RWPE2 (cell line): ENCODE measurements around the gene PPP1CB.

Experiments used
- ATAC-seq: fragments of 200-7000 bp; cut with Tn5 transposase; 3 replicates; pipeline ENCODE4 v1.9.1; 2021; ENCODE audit warnings: low read depth
- DNase-seq: peaks from one replicate; pipeline ENCODE4 v3.0.0-alpha.2; 2020; ENCODE audit warnings: low spot score
- H3K27ac ChIP-seq: fragments of 450-650 bp; 2 replicates; pipeline ENCODE4 v1.5.1; 2017; ENCODE audit warnings: mild to moderate bottlenecking; ENCODE audit not compliant: poor library complexity, severe bottlenecking
- H3K27me3 ChIP-seq: fragments of 250-450 bp; sonication (Bioruptor Pico); 2 replicates; pipeline ENCODE4 v1.5.1; 2021; ENCODE audit warnings: mild to moderate bottlenecking, moderate library complexity; ENCODE audit not compliant: insufficient read depth, poor library complexity, severe bottlenecking
- H3K36me3 ChIP-seq: fragments of 250-450 bp; sonication (Bioruptor Pico); 2 replicates; pipeline ENCODE4 v1.5.1; 2020; ENCODE audit warnings: low read depth, mild to moderate bottlenecking, moderate library complexity
- H3K4me1 ChIP-seq: fragments of 250-450 bp; sonication (Bioruptor Pico); 2 replicates; pipeline ENCODE4 v1.5.1; 2021; ENCODE audit warnings: mild to moderate bottlenecking, moderate library complexity; ENCODE audit not compliant: insufficient read depth, poor library complexity, severe bottlenecking
- H3K4me3 ChIP-seq: fragments of 250-450 bp; sonication (Bioruptor Pico); 2 replicates; pipeline ENCODE4 v1.5.1; 2021; ENCODE audit warnings: mild to moderate bottlenecking, moderate library complexity; ENCODE audit not compliant: severe bottlenecking
- H3K9me3 ChIP-seq: fragments of 250-450 bp; sonication (Bioruptor Pico); 2 replicates; pipeline ENCODE4 v1.5.1; 2021; ENCODE audit warnings: mild to moderate bottlenecking, moderate library complexity; ENCODE audit not compliant: severe bottlenecking
- CTCF ChIP-seq: fragments of 450-650 bp; IDR thresholded peaks from one replicate; pipeline ENCODE4 v1.5.1; 2017; ENCODE audit warnings: mild to moderate bottlenecking, moderate library complexity; ENCODE audit not compliant: poor library complexity, severe bottlenecking

The PPP1CB gene

DNA sequence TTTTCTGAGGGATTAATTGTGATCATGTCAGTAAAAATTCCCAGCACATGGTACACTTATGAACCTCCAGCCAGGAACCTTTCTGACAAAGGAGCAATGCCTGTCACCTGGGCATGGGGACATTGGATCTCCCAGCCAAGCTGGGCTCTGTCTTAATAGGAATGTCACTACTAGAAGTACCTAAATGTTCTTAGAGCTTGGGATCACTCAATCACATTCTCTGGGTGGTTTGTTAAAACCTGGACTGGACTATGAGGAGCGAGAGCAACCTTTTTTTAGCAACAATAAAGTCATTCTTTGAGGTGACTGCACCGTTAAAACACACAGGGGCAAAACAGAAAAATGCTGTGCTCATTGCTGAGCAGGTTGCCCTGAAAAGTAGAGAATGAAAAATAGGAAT is 6.4 kb upstream of the PPP1CB start:
- no peak for TF ChIP-seq CTCF
- Histone ChIP-seq H3K4me3 (no peak overlapping the region), H3K9me3 (no peaks in the 10 kb centered on the region), H3K27me3 (no peaks in the 10 kb centered on the region), H3K27ac (no peak overlapping the region), H3K4me1 (no peaks in the 10 kb centered on the region), H3K36me3 (no peaks in the 10 kb centered on the region)
- ATAC-seq, result no peak
- DNase-seq, result no peak

DNA sequence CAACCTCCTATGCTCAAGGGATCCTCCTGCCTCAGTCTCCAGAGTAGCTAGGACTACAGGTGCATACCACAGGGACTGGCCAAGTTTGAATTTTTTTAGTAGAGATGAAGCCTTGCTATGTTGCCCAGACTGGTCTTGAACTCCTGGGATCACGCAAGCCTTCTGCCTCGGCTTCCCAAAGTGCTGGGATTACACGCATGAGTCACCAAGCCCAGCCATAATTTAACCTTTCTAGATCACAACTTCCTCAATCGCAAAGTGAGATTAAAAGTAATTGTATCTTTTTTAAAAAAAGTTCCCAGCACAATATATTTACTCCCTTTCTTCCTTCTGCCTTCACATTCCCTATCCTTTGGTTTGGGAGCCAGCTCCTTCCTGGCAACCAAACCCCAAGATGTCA is 5.8 kb upstream of the PPP1CB start:
- Histone ChIP-seq H3K4me3 (no peak overlapping the region), H3K9me3 (no peaks in the 10 kb centered on the region), H3K4me1 (no peaks in the 10 kb centered on the region), H3K27me3 (no peaks in the 10 kb centered on the region), H3K36me3 (no peaks in the 10 kb centered on the region), H3K27ac (no peak overlapping the region)
- DNase-seq, result no peak
- no peak for TF ChIP-seq CTCF
- ATAC-seq, result no peak

DNA sequence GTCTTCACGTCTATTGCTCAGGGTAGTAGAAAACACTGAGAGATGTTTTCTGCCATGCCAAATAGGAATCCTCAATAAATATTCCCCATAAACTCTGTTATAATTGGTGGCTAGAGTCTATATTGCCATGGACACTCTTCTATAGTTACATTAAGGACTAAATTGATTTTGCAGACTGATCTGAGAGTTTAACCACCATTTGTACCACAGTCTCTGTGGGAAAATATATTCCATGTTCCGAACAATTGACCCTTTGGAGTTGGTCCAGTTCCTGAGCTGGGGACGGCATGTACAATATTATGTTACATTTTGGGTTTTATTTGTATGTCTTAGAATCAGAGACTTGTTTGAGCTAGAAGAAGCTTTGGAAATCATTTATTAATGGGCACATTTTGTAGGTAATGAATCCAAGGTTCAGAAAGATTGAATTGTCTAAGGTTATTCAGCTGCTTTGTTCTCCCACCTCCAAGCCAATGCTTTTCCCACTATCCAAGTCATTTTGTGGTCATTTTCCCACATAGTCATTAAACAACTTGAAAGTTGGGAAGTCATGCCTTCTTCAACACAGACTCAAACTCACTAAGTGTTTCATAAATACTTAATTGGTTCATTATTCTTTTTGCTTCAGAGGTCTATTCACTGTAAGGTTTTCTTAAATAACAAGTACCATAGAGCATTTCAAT is 5.1 kb upstream of the PPP1CB start:
- TF ChIP-seq CTCF, result no peak
- DNase-seq (no peak), ATAC-seq (no peak)
- Histone ChIP-seq H3K27me3 (no peaks in the 10 kb centered on the region), H3K27ac (no peak overlapping the region), H3K9me3 (no peaks in the 10 kb centered on the region), H3K4me1 (no peaks in the 10 kb centered on the region), H3K36me3 (no peaks in the 10 kb centered on the region), H3K4me3 (no peak overlapping the region)

DNA sequence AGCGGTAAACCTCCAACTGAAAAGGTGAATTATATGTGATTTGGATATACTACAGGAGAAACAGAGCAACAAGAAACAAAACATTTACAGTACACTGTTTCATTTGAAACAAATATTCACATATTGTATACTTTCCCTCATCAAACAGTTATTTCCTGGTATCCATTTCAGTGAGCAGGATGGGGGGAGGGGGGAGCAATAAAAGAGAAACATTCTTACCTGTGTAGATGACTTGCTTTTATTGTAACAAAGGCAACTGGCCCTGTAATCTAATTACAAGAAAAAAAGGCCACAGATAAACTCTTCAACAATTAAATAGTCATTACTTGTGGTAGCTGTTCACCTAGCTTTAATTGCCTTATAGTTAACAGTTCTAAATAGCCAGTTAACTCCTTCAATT is 3.9 kb upstream of the PPP1CB start:
- H3K4me1 ChIP-seq, result no peaks in the 10 kb centered on the region
- DNase-seq, result no peak
- ATAC-seq, result no peak
- H3K36me3 ChIP-seq, result peaks cover 3% of the 10 kb centered on the region; the same call in 1 of the 2 replicates
- no peak for TF ChIP-seq CTCF
- no peak overlapping the region for H3K4me3 ChIP-seq
- no peaks in the 10 kb centered on the region for H3K9me3 ChIP-seq
- no peaks in the 10 kb centered on the region for H3K27me3 ChIP-seq
- H3K27ac ChIP-seq, result no peak overlapping the region

DNA sequence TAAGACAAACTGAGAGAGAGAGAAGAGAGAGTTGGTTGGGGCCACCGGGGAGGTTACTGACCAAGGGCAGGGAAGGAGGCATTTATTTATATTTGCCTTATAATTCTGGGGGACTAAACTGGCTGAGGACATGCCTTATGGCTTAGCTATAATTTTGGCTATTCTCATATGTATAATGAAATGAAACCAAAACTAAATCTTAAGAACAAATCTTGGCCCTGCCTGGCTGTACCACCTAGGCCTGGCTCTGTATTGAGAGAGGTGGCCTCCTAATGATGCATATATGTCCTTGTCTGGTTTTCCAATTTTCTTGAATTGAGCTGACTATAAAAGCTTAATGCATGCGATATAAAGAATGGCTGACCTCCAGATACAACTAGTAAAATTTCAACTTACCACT is 3.5 kb upstream of the PPP1CB start:
- Histone ChIP-seq H3K4me3 (no peak overlapping the region), H3K27ac (no peak overlapping the region), H3K4me1 (no peaks in the 10 kb centered on the region), H3K27me3 (no peaks in the 10 kb centered on the region), H3K36me3 (peaks cover 4% of the 10 kb centered on the region; the same call in 1 of the 2 replicates), H3K9me3 (no peaks in the 10 kb centered on the region)
- TF ChIP-seq CTCF, result no peak
- ATAC-seq (no peak), DNase-seq (no peak)
